ENCODE data around the gene AGK.

DNA sequence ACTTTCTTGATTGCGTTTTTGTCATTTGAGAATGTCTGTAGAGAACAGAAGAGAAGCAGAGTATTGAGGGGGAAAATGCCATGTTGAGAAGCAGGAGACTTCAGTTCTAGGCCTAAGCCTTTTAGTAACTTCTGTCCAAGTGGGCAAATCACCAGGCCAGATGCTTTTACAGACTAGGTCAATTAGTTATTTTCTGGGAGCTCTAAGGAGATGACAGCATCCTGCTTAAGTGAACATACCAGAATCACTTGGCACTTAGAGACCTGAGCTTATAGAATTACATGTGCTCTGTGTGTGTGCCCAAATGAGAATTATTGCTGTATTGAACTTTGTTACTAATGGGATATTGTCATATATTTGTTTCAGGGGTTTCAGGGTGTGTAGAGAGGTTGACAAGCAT lies 24.0 kb downstream of the AGK start:
- TF ChIP-seq, protein P1, sequence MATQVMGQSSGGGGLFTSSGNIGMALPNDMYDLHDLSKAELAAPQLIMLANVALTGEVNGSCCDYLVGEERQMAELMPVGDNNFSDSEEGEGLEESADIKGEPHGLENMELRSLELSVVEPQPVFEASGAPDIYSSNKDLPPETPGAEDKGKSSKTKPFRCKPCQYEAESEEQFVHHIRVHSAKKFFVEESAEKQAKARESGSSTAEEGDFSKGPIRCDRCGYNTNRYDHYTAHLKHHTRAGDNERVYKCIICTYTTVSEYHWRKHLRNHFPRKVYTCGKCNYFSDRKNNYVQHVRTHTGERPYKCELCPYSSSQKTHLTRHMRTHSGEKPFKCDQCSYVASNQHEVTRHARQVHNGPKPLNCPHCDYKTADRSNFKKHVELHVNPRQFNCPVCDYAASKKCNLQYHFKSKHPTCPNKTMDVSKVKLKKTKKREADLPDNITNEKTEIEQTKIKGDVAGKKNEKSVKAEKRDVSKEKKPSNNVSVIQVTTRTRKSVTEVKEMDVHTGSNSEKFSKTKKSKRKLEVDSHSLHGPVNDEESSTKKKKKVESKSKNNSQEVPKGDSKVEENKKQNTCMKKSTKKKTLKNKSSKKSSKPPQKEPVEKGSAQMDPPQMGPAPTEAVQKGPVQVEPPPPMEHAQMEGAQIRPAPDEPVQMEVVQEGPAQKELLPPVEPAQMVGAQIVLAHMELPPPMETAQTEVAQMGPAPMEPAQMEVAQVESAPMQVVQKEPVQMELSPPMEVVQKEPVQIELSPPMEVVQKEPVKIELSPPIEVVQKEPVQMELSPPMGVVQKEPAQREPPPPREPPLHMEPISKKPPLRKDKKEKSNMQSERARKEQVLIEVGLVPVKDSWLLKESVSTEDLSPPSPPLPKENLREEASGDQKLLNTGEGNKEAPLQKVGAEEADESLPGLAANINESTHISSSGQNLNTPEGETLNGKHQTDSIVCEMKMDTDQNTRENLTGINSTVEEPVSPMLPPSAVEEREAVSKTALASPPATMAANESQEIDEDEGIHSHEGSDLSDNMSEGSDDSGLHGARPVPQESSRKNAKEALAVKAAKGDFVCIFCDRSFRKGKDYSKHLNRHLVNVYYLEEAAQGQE (IDR thresholded peaks at IDR 0.05) = no peak
- TF ChIP-seq, protein P2, sequence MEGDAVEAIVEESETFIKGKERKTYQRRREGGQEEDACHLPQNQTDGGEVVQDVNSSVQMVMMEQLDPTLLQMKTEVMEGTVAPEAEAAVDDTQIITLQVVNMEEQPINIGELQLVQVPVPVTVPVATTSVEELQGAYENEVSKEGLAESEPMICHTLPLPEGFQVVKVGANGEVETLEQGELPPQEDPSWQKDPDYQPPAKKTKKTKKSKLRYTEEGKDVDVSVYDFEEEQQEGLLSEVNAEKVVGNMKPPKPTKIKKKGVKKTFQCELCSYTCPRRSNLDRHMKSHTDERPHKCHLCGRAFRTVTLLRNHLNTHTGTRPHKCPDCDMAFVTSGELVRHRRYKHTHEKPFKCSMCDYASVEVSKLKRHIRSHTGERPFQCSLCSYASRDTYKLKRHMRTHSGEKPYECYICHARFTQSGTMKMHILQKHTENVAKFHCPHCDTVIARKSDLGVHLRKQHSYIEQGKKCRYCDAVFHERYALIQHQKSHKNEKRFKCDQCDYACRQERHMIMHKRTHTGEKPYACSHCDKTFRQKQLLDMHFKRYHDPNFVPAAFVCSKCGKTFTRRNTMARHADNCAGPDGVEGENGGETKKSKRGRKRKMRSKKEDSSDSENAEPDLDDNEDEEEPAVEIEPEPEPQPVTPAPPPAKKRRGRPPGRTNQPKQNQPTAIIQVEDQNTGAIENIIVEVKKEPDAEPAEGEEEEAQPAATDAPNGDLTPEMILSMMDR (IDR thresholded peaks at IDR 0.05; ENCODE audit: low read depth, low read length, missing input control) = no peak
- no peak for TF ChIP-seq TAF1 (conservative IDR thresholded peaks at IDR 0.05)
- no peak for TF ChIP-seq EGR1 (IDR thresholded peaks at IDR 0.05; ENCODE audit: low read depth in 2 of 2)
- TF ChIP-seq, protein P3, sequence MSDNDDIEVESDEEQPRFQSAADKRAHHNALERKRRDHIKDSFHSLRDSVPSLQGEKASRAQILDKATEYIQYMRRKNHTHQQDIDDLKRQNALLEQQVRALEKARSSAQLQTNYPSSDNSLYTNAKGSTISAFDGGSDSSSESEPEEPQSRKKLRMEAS (IDR thresholded peaks at IDR 0.05) = no peak
- TF ChIP-seq, protein P4, sequence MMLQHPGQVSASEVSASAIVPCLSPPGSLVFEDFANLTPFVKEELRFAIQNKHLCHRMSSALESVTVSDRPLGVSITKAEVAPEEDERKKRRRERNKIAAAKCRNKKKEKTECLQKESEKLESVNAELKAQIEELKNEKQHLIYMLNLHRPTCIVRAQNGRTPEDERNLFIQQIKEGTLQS (IDR thresholded peaks at IDR 0.05) = no peak
- no peak for TF ChIP-seq HNF4G (IDR thresholded peaks at IDR 0.05)
- TF ChIP-seq SP1 (IDR thresholded peaks at IDR 0.05) = no peak
- no peak for TF ChIP-seq RXRA (IDR thresholded peaks at IDR 0.05)
